HG03521 (cell line): Measurements from ENCODE around the gene IPO11.

Source experiments
- ATAC-seq: cut with Tn5 transposase; IDR thresholded peaks from one replicate; pipeline ENCODE4 v1.9.1; 2021; ENCODE audit warnings: mild to moderate bottlenecking, moderate library complexity; ENCODE audit not compliant: unreplicated experiment

Gene IPO11

DNA sequence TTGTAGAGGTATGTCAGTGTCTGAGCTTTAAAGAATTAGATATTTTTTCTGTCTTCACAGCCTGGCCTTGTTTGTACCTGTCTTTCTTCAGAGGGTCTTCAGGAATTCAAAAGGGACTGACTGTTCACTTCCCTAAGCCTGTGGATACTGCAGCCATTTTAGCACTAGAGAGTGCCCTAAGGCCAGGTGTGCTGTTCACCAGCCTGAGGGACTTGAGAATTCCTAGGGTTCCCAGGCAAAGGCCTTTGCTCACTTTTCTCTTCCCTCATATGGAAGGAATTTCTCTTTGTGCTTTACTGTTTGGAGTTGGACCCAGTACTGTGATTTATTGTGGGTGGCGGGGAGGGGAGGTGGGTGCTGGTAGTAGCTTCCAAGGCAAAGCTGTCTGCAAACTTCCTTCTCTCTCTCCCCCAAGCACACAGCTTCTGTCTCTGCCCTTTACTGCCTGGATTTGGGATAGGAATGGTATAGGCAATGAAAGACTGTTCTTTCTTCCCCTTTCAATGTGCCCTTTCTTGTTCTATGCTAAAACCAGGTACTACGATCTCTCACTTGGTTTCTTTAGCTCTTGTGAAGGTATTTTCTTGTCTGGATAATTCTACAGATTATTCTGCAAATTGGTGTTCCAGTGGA is 156.4 kb downstream of the IPO11 start:
- no peak for ATAC-seq

GRCh38 chr5:62569470-62569869 is 156.9 kb downstream of the IPO11 start:
- ATAC-seq = no peak

DNA sequence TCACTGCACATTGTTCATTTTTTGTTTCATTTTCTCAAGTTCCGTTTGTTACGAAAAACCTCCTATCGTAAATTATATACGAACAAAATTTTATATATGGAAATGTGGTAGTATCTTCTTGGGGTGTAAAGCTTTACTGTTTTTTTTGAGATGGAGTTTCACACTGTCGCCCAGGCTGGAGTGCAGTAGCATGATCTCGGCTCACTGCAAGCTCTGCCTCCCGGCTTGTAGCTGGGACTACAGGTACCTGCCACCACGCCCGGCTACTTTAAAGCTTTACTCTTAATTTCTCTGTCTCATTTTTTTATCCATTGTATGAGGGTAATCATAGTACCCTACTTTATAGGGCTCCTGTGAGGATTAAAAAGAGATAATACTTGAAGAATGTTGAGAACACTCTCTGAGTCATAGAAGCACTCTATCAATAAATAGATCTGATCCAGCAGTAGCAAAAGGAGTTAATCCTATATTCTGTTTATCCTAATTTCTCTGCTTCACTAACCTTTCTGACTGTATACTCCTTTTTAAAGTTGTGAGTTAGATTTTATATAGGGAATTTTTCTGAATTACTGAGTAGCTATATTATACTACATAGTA is 160.5 kb downstream of the IPO11 start:
- no peak for ATAC-seq

DNA sequence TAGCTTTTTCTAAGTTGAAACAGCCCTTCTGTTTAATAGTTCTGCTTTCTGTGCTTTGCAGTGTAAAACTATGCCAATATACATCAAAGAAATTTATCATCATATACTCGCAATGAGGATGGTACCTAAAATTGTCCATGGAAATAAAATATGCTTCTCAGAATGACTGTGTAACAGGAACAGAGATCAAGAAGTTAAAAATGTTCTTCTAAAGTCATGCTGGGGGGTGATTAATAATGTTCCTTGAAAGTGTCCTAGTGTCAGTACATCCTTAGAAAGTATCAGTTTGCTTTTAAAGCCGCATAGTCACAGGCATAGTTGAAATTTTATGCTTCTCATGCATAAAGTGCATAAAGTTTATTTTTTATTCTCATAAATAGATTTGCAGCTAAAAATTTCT is 162.0 kb downstream of the IPO11 start:
- ATAC-seq = no peak

- ATAC-seq = no peak
These were observed 162.5 kb downstream of the IPO11 start for GRCh38 chr5:62575066-62575465.

DNA sequence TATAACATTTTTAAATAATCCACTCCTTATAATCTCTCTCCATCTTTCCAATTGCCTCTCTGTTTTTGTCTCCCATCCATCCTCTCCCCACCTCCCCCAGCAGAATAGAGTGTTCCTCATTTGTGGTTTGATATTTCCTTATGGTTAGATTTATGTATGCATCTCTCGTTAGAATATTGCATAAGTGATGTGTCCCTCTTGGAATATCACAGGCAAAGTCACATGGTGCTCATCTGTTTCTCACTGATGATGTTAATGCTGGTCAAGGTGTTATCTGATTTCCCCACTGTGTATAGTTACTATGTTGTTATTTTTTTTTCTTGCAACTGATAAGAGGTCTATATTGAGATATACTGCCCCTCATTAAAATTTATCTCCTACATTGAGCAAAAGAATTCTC is 162.9 kb downstream of the IPO11 start:
- no peak for ATAC-seq

GRCh38 chr5:62576570-62577170 is 164.1 kb downstream of the IPO11 start:
- ATAC-seq = no peak

DNA sequence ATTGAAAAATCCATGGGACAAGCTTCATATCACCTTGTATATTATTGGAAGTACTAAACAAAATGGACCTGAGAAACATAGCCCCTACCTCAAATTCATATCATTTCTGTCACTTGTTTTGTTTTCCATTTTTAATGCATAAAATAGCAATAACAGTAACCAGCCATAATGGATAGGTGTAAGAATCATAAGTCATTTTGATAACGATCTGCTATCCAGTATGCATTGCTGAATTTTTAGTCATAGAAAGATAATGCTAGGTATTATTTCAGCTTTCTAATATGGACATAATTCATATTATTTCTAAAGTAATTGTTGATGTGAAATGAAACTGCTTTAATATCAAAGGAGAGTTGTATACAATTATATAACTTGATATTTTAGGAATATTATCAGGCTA is 164.9 kb downstream of the IPO11 start:
- ATAC-seq = no peak

GRCh38 chr5:62578540-62578939 is 166.0 kb downstream of the IPO11 start, which contains the start of gene LRRC70:
Gene LRRC70 (plus strand): TSS chr5:62578819. CDS start chr5:62579439, 620 bp downstream.
- ATAC-seq = peak; percentile 94

GRCh38 chr5:62579761-62580160 is 167.2 kb downstream of the IPO11 start:
- no peak for ATAC-seq

GRCh38 chr5:62581836-62582597 is 169.5 kb downstream of the IPO11 start:
- no peak for ATAC-seq

- no peak for ATAC-seq
These were observed 171.8 kb downstream of the IPO11 start for GRCh38 chr5:62584391-62584790.

DNA sequence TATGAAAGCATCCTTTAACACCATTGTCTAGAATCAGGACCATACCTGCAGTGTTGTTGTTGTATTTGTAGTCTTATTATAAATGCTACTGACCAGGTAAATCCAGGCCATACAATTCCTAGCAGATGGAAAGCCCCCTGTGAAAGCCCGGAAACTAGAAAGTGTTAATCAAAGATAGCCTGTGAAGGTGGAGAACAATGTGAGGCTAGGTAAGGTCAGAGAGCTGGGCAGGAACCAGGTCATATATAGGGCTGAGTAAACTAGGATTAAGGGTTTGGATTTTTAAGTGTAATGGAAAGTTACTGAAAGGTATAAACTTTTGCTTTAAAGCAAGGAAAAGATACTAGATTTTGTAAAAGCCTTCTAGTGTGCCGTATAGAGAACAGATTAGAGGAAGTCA is 172.7 kb downstream of the IPO11 start:
- ATAC-seq = no peak

DNA sequence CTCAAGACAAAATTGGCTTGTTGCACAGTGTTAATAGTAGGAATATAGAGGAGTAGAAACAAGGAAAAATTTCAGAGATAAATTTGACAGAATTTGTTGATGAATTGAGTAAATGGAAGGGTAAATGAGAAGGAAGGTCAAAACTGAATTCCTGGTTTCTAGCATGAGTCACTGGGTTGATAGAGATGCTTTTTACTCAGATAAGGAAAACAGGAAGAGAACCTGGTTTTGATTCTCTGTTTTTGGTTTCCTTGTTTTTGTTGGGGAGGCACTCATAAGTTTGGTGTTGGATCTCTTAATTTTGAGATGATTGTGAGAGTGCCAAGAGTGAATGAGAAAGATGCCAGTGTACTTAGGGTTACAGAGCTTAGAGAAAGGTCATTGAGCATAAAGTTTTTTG is 173.2 kb downstream of the IPO11 start:
- ATAC-seq = no peak

DNA sequence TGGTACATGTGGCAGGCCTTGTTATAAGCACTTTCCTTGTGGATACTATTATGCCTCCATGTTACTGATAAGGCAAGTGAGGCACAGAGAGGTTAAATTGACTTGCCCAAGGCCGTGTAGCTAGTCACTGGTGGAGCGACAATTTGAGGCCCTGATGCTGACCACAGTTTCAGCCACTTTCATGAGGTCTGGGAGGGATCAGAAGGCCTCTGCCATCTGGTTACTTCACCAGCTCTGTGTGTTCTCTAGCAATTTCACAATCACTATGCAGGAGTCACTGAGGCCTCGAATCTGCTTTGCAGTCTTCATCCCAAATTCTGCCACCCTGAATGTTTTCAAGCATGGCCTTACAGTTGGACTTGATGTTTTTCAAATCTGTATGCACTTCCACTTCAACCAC is 175.2 kb downstream of the IPO11 start:
- no peak for ATAC-seq

- ATAC-seq = no peak
These were observed 176.1 kb downstream of the IPO11 start for GRCh38 chr5:62588668-62589067.

GRCh38 chr5:62589504-62589903 is 176.9 kb downstream of the IPO11 start:
- ATAC-seq = no peak

GRCh38 chr5:62590387-62590786 is 177.8 kb downstream of the IPO11 start:
- ATAC-seq = no peak

DNA sequence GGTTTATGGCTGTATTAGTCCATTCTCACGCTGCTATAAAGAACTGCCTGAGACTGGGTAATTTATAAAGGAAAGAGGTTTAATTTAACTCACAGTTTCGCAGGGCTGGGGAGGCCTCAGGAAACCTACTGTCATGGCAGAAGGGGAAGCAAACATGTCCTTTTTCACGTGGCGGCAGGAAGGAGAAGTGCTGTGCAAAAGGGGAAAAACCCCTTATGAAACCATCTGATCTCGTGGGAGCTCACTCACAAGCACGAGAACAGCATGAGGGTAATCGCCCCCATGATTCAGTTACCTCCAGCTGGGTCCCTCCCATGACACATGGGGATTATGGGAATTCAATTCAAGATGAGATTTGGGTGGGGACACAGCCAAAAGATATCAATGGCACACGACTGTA is 180.0 kb downstream of the IPO11 start:
- ATAC-seq = no peak

GRCh38 chr5:62593331-62593730 is 180.8 kb downstream of the IPO11 start:
- no peak for ATAC-seq

- ATAC-seq = no peak
These were observed 181.9 kb downstream of the IPO11 start for GRCh38 chr5:62594364-62594984.
